HEK293 (cell line): ENCODE measurements around the gene IGLON5.

ENCODE experiments used
- IKZF3 ChIP-seq: fragments of 450-650 bp; IDR thresholded peaks from 2 replicates; pipeline ENCODE4 v1.5.0; 2018; ENCODE audit warnings: missing biosample characterization, mild to moderate bottlenecking, missing genetic modification characterization, moderate library complexity
- ZNF114 ChIP-seq: fragments of 450-650 bp; formaldehyde crosslinking; IDR thresholded peaks from 2 replicates; pipeline ENCODE4 v1.5.0; 2017; ENCODE audit warnings: missing biosample characterization, missing genetic modification characterization
- ZNF2 ChIP-seq: fragments of 450-650 bp; formaldehyde crosslinking; IDR thresholded peaks from 2 replicates; pipeline ENCODE4 v1.5.1; 2016; ENCODE audit warnings: missing biosample characterization, missing genetic modification characterization
- ZNF202 ChIP-seq: fragments of 450-650 bp; formaldehyde crosslinking; IDR thresholded peaks from 2 replicates; pipeline ENCODE4 v1.5.1; 2016; ENCODE audit warnings: missing biosample characterization, missing genetic modification characterization, borderline replicate concordance
- ZNF211 ChIP-seq: fragments of 450-650 bp; formaldehyde crosslinking; IDR thresholded peaks from 2 replicates; pipeline ENCODE4 v1.5.1; 2016; ENCODE audit warnings: low read depth, missing biosample characterization, missing genetic modification characterization
- ZNF274 ChIP-seq, 2 experiments: fragments of 200-500 bp in 1 of 2; fragments of 450-650 bp in 1 of 2; sonication (Bioruptor generic) in 1 of 2; formaldehyde crosslinking in 1 of 2; IDR thresholded peaks; 2 replicates each; pipeline versions ENCODE4 v1.5.1 to v1.6.1; 2014 to 2016; ENCODE audit warnings: borderline replicate concordance in 1 of 2, inconsistent platforms in 1 of 2, low read length in 1 of 2, missing biosample characterization in 1 of 2, missing genetic modification characterization in 1 of 2
- ZNF510 ChIP-seq: fragments of 450-650 bp; formaldehyde crosslinking; IDR thresholded peaks from 2 replicates; pipeline ENCODE4 v1.5.1; 2018; ENCODE audit warnings: mild to moderate bottlenecking, missing genetic modification characterization, missing biosample characterization; ENCODE audit not compliant: insufficient replicate concordance
- ZNF549 ChIP-seq: fragments of 450-650 bp; IDR thresholded peaks from 2 replicates; pipeline ENCODE4 v1.5.1; 2018; ENCODE audit warnings: missing biosample characterization, missing genetic modification characterization, mild to moderate bottlenecking, inconsistent platforms, moderate library complexity
- ZNF555 ChIP-seq: fragments of 450-650 bp; formaldehyde crosslinking; conservative IDR thresholded peaks from 2 replicates; pipeline ENCODE4 v1.5.1; 2017; ENCODE audit warnings: missing biosample characterization, mild to moderate bottlenecking, missing genetic modification characterization, inconsistent platforms
- ZNF560 ChIP-seq: fragments of 450-650 bp; formaldehyde crosslinking; IDR thresholded peaks from 2 replicates; pipeline ENCODE4 v1.5.1; 2017; ENCODE audit warnings: missing biosample characterization, missing genetic modification characterization, borderline replicate concordance
- ZNF654 ChIP-seq: fragments of 450-650 bp; formaldehyde crosslinking; IDR thresholded peaks from 2 replicates; pipeline ENCODE4 v1.5.1; 2016; ENCODE audit warnings: low read depth, missing biosample characterization, missing genetic modification characterization
- ZNF664 ChIP-seq: fragments of 450-650 bp; formaldehyde crosslinking; IDR thresholded peaks from 2 replicates; pipeline ENCODE4 v1.5.1; 2016; ENCODE audit warnings: missing biosample characterization, missing genetic modification characterization
- ZXDB ChIP-seq: fragments of 450-650 bp; formaldehyde crosslinking; IDR thresholded peaks from 2 replicates; pipeline ENCODE4 v1.5.1; 2016; ENCODE audit warnings: missing biosample characterization, missing genetic modification characterization
- TF ChIP-seq, protein P1 (sequence below): fragments of 450-650 bp; formaldehyde crosslinking; IDR thresholded peaks from 2 replicates; pipeline ENCODE4 v1.5.1; 2016; ENCODE audit warnings: missing biosample characterization, missing genetic modification characterization
- TF ChIP-seq, protein P2 (sequence below): fragments of 450-650 bp; formaldehyde crosslinking; IDR thresholded peaks from 2 replicates; pipeline ENCODE4 v1.5.1; 2016; ENCODE audit warnings: missing biosample characterization, missing genetic modification characterization
- TF ChIP-seq, protein P3 (sequence below): fragments of 450-650 bp; formaldehyde crosslinking; IDR thresholded peaks from 2 replicates; pipeline ENCODE4 v1.5.1; 2016; ENCODE audit warnings: missing biosample characterization, missing genetic modification characterization, low read depth
- TF ChIP-seq, protein P4 (sequence below): fragments of 450-650 bp; formaldehyde crosslinking; IDR thresholded peaks from 2 replicates; pipeline ENCODE4 v1.5.1; 2016; ENCODE audit warnings: missing biosample characterization, missing genetic modification characterization
- TF ChIP-seq, protein P5 (sequence below): fragments of 450-650 bp; formaldehyde crosslinking; IDR thresholded peaks from 2 replicates; pipeline ENCODE4 v1.5.1; 2017; ENCODE audit warnings: missing biosample characterization, missing genetic modification characterization
- TF ChIP-seq, protein P6 (sequence below): fragments of 450-650 bp; formaldehyde crosslinking; IDR thresholded peaks from 2 replicates; pipeline ENCODE4; 2016; ENCODE audit warnings: missing biosample characterization, missing genetic modification characterization
- TF ChIP-seq, protein P7 (sequence below): fragments of 450-650 bp; formaldehyde crosslinking; conservative IDR thresholded peaks from 2 replicates; pipeline ENCODE4 v1.5.1; 2016; ENCODE audit warnings: low read depth, missing biosample characterization, missing genetic modification characterization

The IGLON5 gene

DNA sequence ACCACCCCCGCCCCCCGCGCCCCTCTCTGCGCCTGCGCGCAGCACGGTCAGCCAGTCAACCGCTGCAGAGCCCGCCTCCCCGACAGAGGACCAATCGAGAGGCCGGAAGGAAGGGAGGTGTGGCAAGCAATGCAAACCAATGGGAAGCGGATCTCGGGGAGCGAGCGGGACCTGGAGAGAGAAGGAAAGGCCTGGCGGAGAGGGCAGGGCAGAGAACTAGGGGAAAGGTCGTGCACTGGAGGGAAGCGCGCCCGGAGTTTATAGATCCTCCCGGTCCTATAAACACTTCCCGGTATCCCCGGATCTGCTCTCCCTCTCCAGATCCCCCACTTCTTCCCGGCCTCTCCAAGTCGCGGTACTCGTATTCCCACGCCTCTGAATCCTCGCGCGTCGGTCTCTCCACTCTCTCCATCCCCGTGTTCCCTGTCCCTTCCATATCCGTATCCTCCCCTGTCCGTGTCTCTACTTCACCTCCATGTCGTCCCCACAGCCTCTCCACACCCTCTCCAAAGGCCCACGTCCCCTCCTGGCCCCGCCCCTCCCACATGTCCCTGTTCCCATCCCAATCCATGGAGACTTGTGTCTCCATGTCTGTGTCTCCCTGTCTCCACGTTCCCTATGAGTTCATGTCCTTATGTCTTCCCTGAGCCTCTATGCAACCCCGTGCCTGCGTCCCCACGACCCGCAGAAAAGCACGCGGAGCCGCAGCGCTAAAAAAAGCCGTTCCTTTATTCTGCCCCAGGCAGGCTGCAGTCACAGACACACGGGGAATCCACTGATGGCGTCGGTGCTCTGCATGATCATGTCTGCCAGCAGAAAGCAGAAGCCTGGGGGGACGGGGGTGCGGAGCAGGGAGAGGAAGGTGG, 55.2 kb downstream of the IGLON5 start (continued):
- TF ChIP-seq, protein P1, sequence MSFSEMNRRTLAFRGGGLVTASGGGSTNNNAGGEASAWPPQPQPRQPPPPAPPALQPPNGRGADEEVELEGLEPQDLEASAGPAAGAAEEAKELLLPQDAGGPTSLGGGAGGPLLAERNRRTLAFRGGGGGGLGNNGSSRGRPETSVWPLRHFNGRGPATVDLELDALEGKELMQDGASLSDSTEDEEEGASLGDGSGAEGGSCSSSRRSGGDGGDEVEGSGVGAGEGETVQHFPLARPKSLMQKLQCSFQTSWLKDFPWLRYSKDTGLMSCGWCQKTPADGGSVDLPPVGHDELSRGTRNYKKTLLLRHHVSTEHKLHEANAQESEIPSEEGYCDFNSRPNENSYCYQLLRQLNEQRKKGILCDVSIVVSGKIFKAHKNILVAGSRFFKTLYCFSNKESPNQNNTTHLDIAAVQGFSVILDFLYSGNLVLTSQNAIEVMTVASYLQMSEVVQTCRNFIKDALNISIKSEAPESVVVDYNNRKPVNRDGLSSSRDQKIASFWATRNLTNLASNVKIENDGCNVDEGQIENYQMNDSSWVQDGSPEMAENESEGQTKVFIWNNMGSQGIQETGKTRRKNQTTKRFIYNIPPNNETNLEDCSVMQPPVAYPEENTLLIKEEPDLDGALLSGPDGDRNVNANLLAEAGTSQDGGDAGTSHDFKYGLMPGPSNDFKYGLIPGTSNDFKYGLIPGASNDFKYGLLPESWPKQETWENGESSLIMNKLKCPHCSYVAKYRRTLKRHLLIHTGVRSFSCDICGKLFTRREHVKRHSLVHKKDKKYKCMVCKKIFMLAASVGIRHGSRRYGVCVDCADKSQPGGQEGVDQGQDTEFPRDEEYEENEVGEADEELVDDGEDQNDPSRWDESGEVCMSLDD: peak; percentile 63
- TF ChIP-seq ZNF510 (tag by site-specific recombination) (no peak), ZNF114 (tag by site-specific recombination) (no peak), ZXDB (tag by site-specific recombination) (peak; percentile 57; the same call in 1 of the 2 replicates), ZNF555 (tag by site-specific recombination) (no peak), ZNF549 (tag by site-specific recombination) (no peak), ZNF274 (IDR thresholded peaks at IDR 0.05; ENCODE audit: low read length) (no peak), ZNF274 (tag by site-specific recombination; IDR thresholded peaks at IDR 0.05; ENCODE audit: borderline replicate concordance) (no peak), ZNF664 (tag by site-specific recombination) (no peak), ZNF211 (tag by site-specific recombination) (no peak), ZNF560 (tag by site-specific recombination) (no peak), ZNF654 (tag by site-specific recombination) (no peak), IKZF3 (peak; percentile 86), ZNF202 (tag by site-specific recombination) (no peak), ZNF2 (tag by site-specific recombination) (0 out of 2 replicates have a peak, but pooled peaks have one; percentile 17)
- TF ChIP-seq, protein P2, sequence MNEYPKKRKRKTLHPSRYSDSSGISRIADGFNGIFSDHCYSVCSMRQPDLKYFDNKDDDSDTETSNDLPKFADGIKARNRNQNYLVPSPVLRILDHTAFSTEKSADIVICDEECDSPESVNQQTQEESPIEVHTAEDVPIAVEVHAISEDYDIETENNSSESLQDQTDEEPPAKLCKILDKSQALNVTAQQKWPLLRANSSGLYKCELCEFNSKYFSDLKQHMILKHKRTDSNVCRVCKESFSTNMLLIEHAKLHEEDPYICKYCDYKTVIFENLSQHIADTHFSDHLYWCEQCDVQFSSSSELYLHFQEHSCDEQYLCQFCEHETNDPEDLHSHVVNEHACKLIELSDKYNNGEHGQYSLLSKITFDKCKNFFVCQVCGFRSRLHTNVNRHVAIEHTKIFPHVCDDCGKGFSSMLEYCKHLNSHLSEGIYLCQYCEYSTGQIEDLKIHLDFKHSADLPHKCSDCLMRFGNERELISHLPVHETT (tag by site-specific recombination): no peak
- TF ChIP-seq, protein P3, sequence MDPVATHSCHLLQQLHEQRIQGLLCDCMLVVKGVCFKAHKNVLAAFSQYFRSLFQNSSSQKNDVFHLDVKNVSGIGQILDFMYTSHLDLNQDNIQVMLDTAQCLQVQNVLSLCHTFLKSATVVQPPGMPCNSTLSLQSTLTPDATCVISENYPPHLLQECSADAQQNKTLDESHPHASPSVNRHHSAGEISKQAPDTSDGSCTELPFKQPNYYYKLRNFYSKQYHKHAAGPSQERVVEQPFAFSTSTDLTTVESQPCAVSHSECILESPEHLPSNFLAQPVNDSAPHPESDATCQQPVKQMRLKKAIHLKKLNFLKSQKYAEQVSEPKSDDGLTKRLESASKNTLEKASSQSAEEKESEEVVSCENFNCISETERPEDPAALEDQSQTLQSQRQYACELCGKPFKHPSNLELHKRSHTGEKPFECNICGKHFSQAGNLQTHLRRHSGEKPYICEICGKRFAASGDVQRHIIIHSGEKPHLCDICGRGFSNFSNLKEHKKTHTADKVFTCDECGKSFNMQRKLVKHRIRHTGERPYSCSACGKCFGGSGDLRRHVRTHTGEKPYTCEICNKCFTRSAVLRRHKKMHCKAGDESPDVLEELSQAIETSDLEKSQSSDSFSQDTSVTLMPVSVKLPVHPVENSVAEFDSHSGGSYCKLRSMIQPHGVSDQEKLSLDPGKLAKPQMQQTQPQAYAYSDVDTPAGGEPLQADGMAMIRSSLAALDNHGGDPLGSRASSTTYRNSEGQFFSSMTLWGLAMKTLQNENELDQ (tag by site-specific recombination): no peak
- TF ChIP-seq, protein P4, sequence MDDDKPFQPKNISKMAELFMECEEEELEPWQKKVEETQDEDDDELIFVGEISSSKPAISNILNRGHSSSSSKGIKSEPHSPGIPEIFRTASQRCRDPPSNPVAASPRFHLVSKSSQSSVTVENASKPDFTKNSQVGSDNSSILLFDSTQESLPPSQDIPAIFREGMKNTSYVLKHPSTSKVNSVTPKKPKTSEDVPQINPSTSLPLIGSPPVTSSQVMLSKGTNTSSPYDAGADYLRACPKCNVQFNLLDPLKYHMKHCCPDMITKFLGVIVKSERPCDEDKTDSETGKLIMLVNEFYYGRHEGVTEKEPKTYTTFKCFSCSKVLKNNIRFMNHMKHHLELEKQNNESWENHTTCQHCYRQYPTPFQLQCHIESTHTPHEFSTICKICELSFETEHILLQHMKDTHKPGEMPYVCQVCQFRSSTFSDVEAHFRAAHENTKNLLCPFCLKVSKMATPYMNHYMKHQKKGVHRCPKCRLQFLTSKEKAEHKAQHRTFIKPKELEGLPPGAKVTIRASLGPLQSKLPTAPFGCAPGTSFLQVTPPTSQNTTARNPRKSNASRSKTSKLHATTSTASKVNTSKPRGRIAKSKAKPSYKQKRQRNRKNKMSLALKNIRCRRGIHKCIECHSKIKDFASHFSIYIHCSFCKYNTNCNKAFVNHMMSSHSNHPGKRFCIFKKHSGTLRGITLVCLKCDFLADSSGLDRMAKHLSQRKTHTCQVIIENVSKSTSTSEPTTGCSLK (tag by site-specific recombination): no peak
- TF ChIP-seq, protein P5, sequence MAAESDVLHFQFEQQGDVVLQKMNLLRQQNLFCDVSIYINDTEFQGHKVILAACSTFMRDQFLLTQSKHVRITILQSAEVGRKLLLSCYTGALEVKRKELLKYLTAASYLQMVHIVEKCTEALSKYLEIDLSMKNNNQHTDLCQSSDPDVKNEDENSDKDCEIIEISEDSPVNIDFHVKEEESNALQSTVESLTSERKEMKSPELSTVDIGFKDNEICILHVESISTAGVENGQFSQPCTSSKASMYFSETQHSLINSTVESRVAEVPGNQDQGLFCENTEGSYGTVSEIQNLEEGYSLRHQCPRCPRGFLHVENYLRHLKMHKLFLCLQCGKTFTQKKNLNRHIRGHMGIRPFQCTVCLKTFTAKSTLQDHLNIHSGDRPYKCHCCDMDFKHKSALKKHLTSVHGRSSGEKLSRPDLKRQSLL: peak; percentile 74; the same call in 1 of the 2 replicates
- TF ChIP-seq, protein P6, sequence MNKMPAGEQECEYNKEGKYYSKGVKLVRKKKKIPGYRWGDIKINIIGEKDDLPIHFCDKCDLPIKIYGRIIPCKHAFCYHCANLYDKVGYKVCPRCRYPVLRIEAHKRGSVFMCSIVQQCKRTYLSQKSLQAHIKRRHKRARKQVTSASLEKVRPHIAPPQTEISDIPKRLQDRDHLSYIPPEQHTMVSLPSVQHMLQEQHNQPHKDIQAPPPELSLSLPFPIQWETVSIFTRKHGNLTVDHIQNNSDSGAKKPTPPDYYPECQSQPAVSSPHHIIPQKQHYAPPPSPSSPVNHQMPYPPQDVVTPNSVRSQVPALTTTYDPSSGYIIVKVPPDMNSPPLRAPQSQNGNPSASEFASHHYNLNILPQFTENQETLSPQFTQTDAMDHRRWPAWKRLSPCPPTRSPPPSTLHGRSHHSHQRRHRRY (tag by site-specific recombination): peak; percentile 74; the same call in 1 of the 2 replicates
- TF ChIP-seq, protein P7, sequence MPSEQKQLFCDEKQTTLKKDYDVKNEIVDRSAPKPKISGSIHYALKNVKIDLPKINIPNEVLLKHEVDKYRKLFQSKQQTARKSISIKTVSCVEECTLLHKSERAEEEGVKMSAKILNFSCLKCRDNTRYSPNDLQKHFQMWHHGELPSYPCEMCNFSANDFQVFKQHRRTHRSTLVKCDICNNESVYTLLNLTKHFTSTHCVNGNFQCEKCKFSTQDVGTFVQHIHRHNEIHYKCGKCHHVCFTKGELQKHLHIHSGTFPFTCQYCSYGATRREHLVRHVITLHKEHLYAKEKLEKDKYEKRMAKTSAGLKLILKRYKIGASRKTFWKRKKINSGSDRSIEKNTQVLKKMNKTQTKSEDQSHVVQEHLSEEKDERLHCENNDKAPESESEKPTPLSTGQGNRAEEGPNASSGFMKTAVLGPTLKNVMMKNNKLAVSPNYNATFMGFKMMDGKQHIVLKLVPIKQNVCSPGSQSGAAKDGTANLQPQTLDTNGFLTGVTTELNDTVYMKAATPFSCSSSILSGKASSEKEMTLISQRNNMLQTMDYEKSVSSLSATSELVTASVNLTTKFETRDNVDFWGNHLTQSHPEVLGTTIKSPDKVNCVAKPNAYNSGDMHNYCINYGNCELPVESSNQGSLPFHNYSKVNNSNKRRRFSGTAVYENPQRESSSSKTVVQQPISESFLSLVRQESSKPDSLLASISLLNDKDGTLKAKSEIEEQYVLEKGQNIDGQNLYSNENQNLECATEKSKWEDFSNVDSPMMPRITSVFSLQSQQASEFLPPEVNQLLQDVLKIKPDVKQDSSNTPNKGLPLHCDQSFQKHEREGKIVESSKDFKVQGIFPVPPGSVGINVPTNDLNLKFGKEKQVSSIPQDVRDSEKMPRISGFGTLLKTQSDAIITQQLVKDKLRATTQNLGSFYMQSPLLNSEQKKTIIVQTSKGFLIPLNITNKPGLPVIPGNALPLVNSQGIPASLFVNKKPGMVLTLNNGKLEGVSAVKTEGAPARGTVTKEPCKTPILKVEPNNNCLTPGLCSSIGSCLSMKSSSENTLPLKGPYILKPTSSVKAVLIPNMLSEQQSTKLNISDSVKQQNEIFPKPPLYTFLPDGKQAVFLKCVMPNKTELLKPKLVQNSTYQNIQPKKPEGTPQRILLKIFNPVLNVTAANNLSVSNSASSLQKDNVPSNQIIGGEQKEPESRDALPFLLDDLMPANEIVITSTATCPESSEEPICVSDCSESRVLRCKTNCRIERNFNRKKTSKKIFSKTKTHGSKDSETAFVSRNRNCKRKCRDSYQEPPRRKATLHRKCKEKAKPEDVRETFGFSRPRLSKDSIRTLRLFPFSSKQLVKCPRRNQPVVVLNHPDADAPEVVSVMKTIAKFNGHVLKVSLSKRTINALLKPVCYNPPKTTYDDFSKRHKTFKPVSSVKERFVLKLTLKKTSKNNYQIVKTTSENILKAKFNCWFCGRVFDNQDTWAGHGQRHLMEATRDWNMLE (tag by site-specific recombination): no peak
